ENCODE measurements around the gene UTP25. TPM values are rescaled to one million over a fixed set of nuclear protein-coding genes. Genes with fewer than 3 reads are reported as not detected.

UTP25 gene
- polyA plus RNA-seq, 4 donors: 8.1 to 11.1 (median 10.5) TPM

GRCh38 chr1:209805875-209806760 is 21.7 kb upstream of the UTP25 start, which contains the start of gene IRF6:
TSS of gene IRF6 (minus strand) at chr1:209806142. CDS start at chr1:209801413, 4,729 bp downstream.
- peak in 3 of 4 donors; percentile 67 to 76 (median 69) for DNase-seq (ENCODE audit: low read depth in 4 of 4, low spot score in 3 of 4)

GRCh38 chr1:209807509-209807908 is 20.3 kb upstream of the UTP25 start:
- no peak for DNase-seq (ENCODE audit: low read depth in 4 of 4, low spot score in 3 of 4)

- DNase-seq (ENCODE audit: low read depth in 4 of 4, low spot score in 3 of 4): no peak
Observed at GRCh38 chr1:209808059-209808581, 19.7 kb upstream of the UTP25 start.

- DNase-seq (ENCODE audit: low read depth in 4 of 4, low spot score in 3 of 4): no peak
Observed at GRCh38 chr1:209809611-209810010, 18.2 kb upstream of the UTP25 start.

- no peak for DNase-seq (ENCODE audit: low read depth in 4 of 4, low spot score in 3 of 4)
Observed at GRCh38 chr1:209810783-209811182, 17.0 kb upstream of the UTP25 start.

GRCh38 chr1:209813902-209814301 is 13.9 kb upstream of the UTP25 start:
- DNase-seq (ENCODE audit: low read depth in 4 of 4, low spot score in 3 of 4): no peak

- no peak for DNase-seq (ENCODE audit: low read depth in 4 of 4, low spot score in 3 of 4)
Observed at GRCh38 chr1:209815490-209815889, 12.3 kb upstream of the UTP25 start.

GRCh38 chr1:209815931-209816341 is 11.8 kb upstream of the UTP25 start:
- no peak for DNase-seq (ENCODE audit: low read depth in 4 of 4, low spot score in 3 of 4)

GRCh38 chr1:209816923-209817322 is 10.8 kb upstream of the UTP25 start:
- no peak for DNase-seq (ENCODE audit: low read depth in 4 of 4, low spot score in 3 of 4)

GRCh38 chr1:209817691-209818090 is 10.1 kb upstream of the UTP25 start:
- no peak for DNase-seq (ENCODE audit: low read depth in 4 of 4, low spot score in 3 of 4)

- DNase-seq (ENCODE audit: low read depth in 4 of 4, low spot score in 3 of 4): no peak
Observed at GRCh38 chr1:209819058-209819457, 8.7 kb upstream of the UTP25 start.

- no peak for DNase-seq (ENCODE audit: low read depth in 4 of 4, low spot score in 3 of 4)
Observed at GRCh38 chr1:209820986-209821385, 6.8 kb upstream of the UTP25 start.

GRCh38 chr1:209822706-209823105 is 5.1 kb upstream of the UTP25 start:
- DNase-seq (ENCODE audit: low read depth in 4 of 4, low spot score in 3 of 4): no peak

- DNase-seq (ENCODE audit: low read depth in 4 of 4, low spot score in 3 of 4): no peak
Observed at GRCh38 chr1:209823143-209824041, 4.4 kb upstream of the UTP25 start.

GRCh38 chr1:209825591-209826434 is 2.0 kb upstream of the UTP25 start:
- no peak for DNase-seq (ENCODE audit: low read depth in 4 of 4, low spot score in 3 of 4)

GRCh38 chr1:209829716-209830115 is 1.9 kb downstream of the UTP25 start:
- DNase-seq (ENCODE audit: low read depth in 4 of 4, low spot score in 3 of 4): no peak

- DNase-seq (ENCODE audit: low read depth in 4 of 4, low spot score in 3 of 4): no peak
Observed at GRCh38 chr1:209830722-209831121, 3.0 kb downstream of the UTP25 start.

GRCh38 chr1:209831615-209832014 is 3.8 kb downstream of the UTP25 start:
- DNase-seq (ENCODE audit: low read depth in 4 of 4, low spot score in 3 of 4): no peak

GRCh38 chr1:209835782-209836298 is 8.1 kb downstream of the UTP25 start:
- DNase-seq (ENCODE audit: low read depth in 4 of 4, low spot score in 3 of 4): no peak

GRCh38 chr1:209837671-209838070 is 9.9 kb downstream of the UTP25 start:
- no peak for DNase-seq (ENCODE audit: low read depth in 4 of 4, low spot score in 3 of 4)
